ENCODE results near the gene TAS1R1.

The TAS1R1 gene

GRCh38 chr1:6554907-6555778 is at the start of gene TAS1R1:
Gene TAS1R1 (plus strand): TSS chr1:6555307. CDS start chr1:6555374, 67 bp downstream.
- no peak for DNase-seq

- no peak for DNase-seq
These were observed 49.5 kb upstream of the TAS1R1 start for GRCh38 chr1:6505367-6506209.

GRCh38 chr1:6506210-6507036 is 48.7 kb upstream of the TAS1R1 start:
- no peak for DNase-seq

GRCh38 chr1:6507037-6507428 is 48.1 kb upstream of the TAS1R1 start:
- no peak for DNase-seq

GRCh38 chr1:6507461-6507911 is 47.6 kb upstream of the TAS1R1 start:
- DNase-seq = no peak

- DNase-seq = no peak
These were observed 46.8 kb upstream of the TAS1R1 start for GRCh38 chr1:6508154-6508815.

GRCh38 chr1:6508816-6509189 is 46.3 kb upstream of the TAS1R1 start:
- DNase-seq = no peak

DNA sequence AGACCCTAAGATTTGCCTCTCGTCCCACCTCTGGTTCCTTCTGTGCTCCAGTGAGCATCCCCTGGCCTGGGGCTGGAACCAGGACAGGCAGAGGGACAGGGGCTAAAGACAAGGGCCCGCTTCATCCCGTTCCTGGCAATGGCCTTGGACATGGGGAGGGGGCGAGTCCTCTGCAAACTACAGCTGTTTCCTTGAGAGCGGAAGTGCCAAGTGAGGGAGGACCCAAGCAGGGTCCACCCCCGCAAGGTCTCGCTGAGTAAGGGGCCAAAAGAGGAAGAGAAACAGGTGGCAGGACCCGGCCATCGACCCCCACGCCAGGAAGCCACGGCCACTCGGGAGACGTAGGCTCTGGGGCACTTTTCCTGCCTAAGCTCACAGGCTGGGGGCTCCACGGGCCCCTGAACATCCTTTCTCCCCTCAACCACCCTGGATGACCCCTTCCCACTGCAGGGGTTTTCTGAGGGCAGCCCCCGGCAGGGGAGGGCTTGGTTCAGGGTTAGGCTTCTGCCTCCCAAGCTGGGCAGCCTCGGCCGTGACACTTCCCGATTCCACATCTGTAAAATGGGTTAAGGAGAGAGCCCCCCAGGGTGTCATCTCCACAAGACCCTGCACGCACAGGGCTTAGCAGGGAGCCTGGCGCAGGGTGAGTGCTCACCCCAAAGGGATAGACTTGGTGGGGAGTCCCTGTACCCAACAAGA is 45.7 kb upstream of the TAS1R1 start:
- no peak for DNase-seq

DNA sequence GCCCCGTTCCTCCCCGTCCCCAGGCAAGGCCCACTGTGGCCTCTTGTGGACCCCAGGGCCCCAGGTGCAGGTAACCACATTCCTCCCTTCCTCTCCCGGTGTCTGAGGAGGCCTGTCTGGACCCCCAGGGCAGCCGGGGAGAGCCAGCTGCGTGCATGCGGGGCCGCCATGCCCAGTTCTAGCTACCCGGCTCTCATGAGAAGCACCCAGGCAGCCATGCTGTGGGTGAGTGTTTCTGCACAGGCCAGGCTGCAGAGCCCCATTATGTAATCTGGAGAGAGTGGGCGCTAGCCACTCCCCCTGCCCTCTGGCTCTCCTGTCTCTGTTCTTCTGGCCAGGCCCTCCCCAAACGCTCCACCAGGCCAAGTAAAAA is 45.2 kb upstream of the TAS1R1 start:
- no peak for DNase-seq

DNA sequence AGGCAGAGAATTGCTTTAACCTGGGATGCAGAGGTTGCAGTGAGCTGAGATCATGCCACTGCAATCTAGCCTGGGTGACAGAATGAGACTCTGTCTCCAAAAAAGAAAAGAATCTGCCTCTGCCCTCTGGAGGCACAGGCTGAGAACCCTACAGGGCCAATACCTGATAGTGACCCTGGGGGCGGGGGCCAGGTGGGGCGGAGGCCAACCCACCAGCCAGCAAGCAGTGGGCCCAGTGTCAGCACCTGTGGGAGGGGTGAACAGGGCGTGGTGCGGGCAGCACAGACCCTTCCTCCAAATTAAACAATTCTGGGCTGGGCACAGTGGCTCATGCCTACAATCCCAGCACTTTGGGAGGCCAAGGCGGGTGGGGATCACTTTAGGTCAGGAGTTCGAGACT is 44.6 kb upstream of the TAS1R1 start:
- DNase-seq = no peak

- no peak for DNase-seq
These were observed 44.1 kb upstream of the TAS1R1 start for GRCh38 chr1:6511056-6511455.

- no peak for DNase-seq
These were observed 43.4 kb upstream of the TAS1R1 start for GRCh38 chr1:6511561-6512244.

DNA sequence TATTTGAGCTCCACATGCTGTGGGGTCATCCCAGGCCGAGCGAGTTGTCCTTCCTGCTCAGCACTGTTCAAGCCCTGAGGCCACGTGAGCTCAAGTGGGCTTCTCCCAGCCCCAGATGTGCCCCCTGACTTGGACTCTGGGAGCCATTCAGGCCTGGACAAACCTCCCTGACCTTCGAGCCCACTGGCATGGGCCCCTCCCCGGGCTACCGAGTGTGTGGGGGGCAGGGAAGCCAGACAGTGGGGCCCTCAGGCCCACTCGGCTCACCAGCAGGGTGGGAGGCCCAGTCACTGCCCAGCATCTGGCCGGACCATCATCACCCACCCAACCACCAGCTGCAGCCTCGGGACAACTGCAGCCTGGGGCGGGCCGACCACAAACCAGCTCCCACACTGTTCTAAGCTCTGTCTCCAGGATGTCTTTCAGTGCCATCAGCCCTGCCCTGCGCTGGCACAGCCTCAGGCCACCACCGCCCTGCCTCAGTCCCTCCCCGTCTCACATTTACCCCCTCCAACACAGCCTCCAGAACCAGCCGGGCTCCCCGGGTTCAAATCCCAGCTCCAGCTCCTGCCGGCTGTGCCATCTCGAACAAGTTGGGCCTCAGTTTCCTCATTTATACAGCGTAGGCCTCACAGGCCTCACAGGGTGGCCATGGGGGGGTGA is 42.7 kb upstream of the TAS1R1 start:
- DNase-seq = no peak

GRCh38 chr1:6512908-6513280 is 42.2 kb upstream of the TAS1R1 start:
- DNase-seq = no peak

DNA sequence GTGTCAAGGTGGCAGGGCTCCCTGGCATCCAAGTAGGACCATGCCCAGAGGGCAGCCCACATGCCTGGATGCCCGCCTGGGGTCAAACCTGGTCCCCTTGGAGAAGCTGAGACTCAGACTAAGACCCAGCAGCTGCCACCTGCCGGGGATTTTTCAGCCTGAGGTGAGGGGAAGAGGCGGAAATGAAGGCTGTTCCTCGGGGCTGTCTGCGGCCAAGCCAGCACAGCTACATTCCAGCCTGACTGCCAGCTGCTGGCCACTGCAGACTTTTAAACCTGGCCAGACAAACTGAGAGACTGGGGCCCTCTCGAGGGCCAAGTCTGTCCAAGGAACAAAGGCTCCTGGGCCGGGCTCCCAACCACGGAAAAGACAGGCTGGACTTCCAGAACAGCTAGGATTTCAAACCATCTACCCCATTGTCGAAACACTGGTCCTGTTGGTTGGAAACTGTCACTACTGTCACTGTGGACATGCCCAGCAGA is 41.7 kb upstream of the TAS1R1 start:
- no peak for DNase-seq

DNA sequence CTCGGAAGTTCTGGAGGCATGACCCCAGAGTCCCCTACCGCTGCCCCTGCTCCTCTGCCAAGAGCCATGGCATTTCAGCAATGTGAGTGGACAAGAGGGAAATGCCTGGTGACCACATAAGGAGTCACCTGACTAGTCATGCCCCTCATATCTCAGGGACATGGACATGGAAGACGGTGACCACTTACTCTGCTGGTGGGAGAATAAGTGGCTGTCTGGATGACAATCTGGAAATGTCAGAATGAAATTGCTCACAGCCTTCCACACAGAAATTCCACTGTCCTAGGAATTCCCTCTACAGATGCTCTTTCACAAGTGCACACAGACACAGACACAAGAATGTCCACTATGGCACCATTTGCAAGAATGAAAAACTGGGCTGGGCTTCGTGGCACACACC is 39.3 kb upstream of the TAS1R1 start:
- no peak for DNase-seq

- DNase-seq = no peak
These were observed 37.7 kb upstream of the TAS1R1 start for GRCh38 chr1:6517435-6517851.

- no peak for DNase-seq
These were observed 35.6 kb upstream of the TAS1R1 start for GRCh38 chr1:6519491-6519934.

DNA sequence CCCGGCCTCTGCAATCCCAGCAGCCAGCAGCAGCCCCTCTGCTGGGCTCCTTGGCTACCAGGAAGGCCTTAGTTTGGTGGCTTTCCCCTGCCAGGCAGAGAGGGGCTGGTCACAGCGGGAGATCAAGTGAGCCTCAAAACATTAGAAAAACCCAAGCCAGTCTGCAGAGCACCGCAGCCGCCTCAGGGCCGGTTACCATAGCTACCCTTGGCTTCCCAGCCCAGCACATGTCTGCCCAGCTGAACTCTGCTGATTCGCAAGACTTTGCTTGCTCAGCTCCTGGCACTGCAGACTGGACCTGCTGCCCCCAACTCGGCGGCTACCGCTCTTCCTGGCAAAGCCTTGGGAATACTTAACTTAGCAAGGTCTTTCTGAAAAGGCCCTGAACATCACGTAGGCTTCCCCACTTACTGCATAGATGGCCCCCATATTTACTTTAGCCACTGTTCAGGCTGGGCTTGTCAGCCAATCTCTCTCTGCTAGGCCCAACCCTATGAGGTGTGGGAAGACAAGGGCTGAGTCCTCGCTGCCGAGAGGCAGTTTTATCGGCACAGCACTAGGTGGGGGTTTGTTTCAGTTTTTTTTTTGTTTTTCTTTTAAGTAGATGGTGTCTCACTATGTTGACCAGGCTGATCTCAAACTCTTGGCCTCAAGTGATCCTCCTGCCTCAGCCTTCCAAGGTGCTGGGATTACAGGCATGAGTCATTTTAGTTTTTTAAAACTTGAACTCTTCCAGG is 35.0 kb upstream of the TAS1R1 start:
- DNase-seq = no peak

- no peak for DNase-seq
These were observed 33.6 kb upstream of the TAS1R1 start for GRCh38 chr1:6521536-6521935.
